Smooth muscle cell (in vitro differentiated cells): Measurements from ENCODE around the gene PABPN1L. TPM values are rescaled to one million over a fixed set of nuclear protein-coding genes. Genes with fewer than 3 reads are reported as not detected.

Experiments used
- DNase-seq: peaks from one replicate; lab custom pipeline; 2025; ENCODE audit not compliant: unreplicated experiment; lab: John Stamatoyannopoulos, UW
- H2AFZ ChIP-seq: fragments of 200-600 bp; sonication (generic); 2 replicates; pipeline ENCODE4 v1.6.0; 2016; ENCODE audit warnings: antibody characterized with exemption, low read depth, mild to moderate bottlenecking
- H3F3A ChIP-seq: fragments of 200-600 bp; sonication (generic); 2 replicates; pipeline ENCODE4 v1.6.0; 2017; ENCODE audit warnings: antibody characterized with exemption, low read depth
- H3K27ac ChIP-seq: fragments of 200-600 bp; sonication (generic); 2 replicates; pipeline ENCODE4 v1.5.1; 2016; ENCODE audit warnings: low read depth, mild to moderate bottlenecking
- H3K27me3 ChIP-seq: fragments of 200-600 bp; sonication (generic); 2 replicates; pipeline ENCODE4 v1.6.1; 2016; ENCODE audit warnings: low read depth, mild to moderate bottlenecking
- H3K36me3 ChIP-seq: fragments of 200-600 bp; sonication (generic); 2 replicates; pipeline ENCODE4 v1.5.1; 2016; ENCODE audit warnings: low read depth
- H3K4me1 ChIP-seq: fragments of 200-600 bp; sonication (generic); 2 replicates; pipeline ENCODE4 v1.5.1; 2016; ENCODE audit warnings: low read depth
- H3K4me2 ChIP-seq: fragments of 200-600 bp; sonication (generic); 2 replicates; pipeline ENCODE4 v1.6.0; 2016; ENCODE audit warnings: mild to moderate bottlenecking
- H3K4me3 ChIP-seq: fragments of 200-600 bp; sonication (generic); 2 replicates; pipeline ENCODE4 v1.5.1; 2016; ENCODE audit warnings: mild to moderate bottlenecking
- H3K79me2 ChIP-seq: fragments of 200-600 bp; sonication (generic); 2 replicates; pipeline ENCODE4 v1.6.0; 2016; ENCODE audit warnings: low read depth, mild to moderate bottlenecking
- H3K9ac ChIP-seq: fragments of 200-600 bp; sonication (generic); 2 replicates; pipeline ENCODE4 v1.6.0; 2016; ENCODE audit warnings: low read depth
- H3K9me3 ChIP-seq: fragments of 200-600 bp; sonication (generic); replicated peaks from 2 replicates; pipeline ENCODE4 v1.5.1; 2016; ENCODE audit warnings: low read depth
- H4K20me1 ChIP-seq: fragments of 200-600 bp; sonication (generic); 2 replicates; pipeline ENCODE4 v1.6.0; 2016; ENCODE audit warnings: low read depth
- WGBS: methylation state at CpG from one replicate; pipeline ENCODE4 v1.1.7; 2016; ENCODE audit warnings: low lambda C conversion rate; 5-methylcytosine and 5-hydroxymethylcytosine counted together
- polyA plus RNA-seq: library from polyadenylated mRNA; unstranded; fragments of >200 nt; fragmentation: Nextera tagmentation; extraction: Ambion mirVana; gene quantifications from 2 replicates; pipeline ENCODE4 v1.2.1, GENCODE V29; 2016
- total RNA-seq: library from RNA; depleted of rRNA; stranded (reverse); fragments of >200 nt; gene quantifications from 2 replicates; pipeline ENCODE4 v1.2.3, GENCODE V29; 2014
- TF ChIP-seq, protein P1 (sequence below): fragments of 200-600 bp; sonication (generic); IDR thresholded peaks from 2 replicates; pipeline ENCODE4 v1.5.1; 2017; ENCODE audit warnings: borderline replicate concordance, mild to moderate bottlenecking, antibody characterized with exemption; ENCODE audit not compliant: insufficient read depth, poor library complexity, severe bottlenecking

Gene PABPN1L
- total and polyA plus RNA-seq, 2 experiments from 2014 or later, result not detected

DNA sequence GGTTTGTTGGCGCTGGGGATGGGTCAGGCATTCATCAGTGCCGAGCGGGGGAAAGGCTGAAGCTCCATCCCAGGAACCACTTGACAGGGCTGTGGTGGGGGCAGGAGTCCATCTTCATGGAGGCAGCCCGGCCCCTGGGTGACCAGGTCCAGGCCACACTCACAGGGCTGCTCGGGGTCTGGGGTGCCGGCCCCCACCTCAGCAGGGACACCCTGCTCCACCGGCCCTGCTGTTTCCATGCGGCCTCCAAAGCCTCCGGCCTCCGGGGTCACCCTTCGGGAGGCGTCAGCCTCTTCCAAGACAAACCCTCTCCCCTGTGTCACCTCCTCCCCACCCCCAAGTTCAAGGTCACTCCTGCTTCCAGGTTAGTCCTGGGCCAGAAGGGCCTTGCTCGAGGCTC is 31.8 kb downstream of the PABPN1L start:
- H3K4me2 ChIP-seq, result no peak overlapping the region
- no peaks in the 10 kb centered on the region for H3K4me1 ChIP-seq
- H3K79me2 ChIP-seq, result no peaks in the 10 kb centered on the region
- no peaks in the 10 kb centered on the region for H3F3A ChIP-seq
- TF ChIP-seq, protein P1, sequence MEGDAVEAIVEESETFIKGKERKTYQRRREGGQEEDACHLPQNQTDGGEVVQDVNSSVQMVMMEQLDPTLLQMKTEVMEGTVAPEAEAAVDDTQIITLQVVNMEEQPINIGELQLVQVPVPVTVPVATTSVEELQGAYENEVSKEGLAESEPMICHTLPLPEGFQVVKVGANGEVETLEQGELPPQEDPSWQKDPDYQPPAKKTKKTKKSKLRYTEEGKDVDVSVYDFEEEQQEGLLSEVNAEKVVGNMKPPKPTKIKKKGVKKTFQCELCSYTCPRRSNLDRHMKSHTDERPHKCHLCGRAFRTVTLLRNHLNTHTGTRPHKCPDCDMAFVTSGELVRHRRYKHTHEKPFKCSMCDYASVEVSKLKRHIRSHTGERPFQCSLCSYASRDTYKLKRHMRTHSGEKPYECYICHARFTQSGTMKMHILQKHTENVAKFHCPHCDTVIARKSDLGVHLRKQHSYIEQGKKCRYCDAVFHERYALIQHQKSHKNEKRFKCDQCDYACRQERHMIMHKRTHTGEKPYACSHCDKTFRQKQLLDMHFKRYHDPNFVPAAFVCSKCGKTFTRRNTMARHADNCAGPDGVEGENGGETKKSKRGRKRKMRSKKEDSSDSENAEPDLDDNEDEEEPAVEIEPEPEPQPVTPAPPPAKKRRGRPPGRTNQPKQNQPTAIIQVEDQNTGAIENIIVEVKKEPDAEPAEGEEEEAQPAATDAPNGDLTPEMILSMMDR, result no peak
- no peaks in the 10 kb centered on the region for H3K9me3 ChIP-seq
- no peak for DNase-seq
- no peaks in the 10 kb centered on the region for H3K36me3 ChIP-seq
- no peak overlapping the region for H3K4me3 ChIP-seq
- H3K9ac ChIP-seq, result no peak overlapping the region
- no peak overlapping the region for H3K27ac ChIP-seq
- H3K27me3 ChIP-seq, result no peaks in the 10 kb centered on the region
- H4K20me1 ChIP-seq, result no peaks in the 10 kb centered on the region
- 99% methylated on average over 12 of the region's 13 CpGs for WGBS
- H2AFZ ChIP-seq, result no peak overlapping the region

DNA sequence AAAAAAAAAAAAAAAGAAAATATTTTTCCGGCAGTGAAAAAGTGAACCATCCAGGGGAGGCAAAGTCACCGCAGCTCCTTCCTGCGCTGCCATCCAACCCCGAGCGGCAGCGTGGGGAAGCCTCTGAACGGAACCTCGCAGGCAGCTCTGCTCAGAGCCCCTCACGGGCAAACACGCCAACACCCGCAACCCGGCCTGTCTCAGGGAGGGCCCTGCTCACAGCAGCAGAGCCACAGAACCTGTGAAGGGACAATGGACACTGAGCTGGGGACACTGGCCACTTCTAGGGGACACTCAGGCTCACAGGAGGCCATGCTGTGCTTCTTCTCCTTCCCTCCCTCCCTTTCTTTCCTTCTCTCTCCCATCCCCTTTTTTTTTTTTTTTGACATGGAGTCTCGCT is 33.4 kb downstream of the PABPN1L start:
- Histone ChIP-seq H4K20me1 (no peaks in the 10 kb centered on the region), H3K27me3 (no peaks in the 10 kb centered on the region), H3K27ac (no peak overlapping the region), H3K9ac (no peak overlapping the region), H2AFZ (no peak overlapping the region), H3K36me3 (no peaks in the 10 kb centered on the region), H3K9me3 (no peaks in the 10 kb centered on the region), H3F3A (no peaks in the 10 kb centered on the region), H3K4me3 (no peak overlapping the region), H3K79me2 (no peaks in the 10 kb centered on the region), H3K4me1 (no peaks in the 10 kb centered on the region), H3K4me2 (no peak overlapping the region)
- TF ChIP-seq, protein P1, result no peak
- 98% methylated on average over 12 of the region's 13 CpGs for WGBS
- DNase-seq, result no peak

DNA sequence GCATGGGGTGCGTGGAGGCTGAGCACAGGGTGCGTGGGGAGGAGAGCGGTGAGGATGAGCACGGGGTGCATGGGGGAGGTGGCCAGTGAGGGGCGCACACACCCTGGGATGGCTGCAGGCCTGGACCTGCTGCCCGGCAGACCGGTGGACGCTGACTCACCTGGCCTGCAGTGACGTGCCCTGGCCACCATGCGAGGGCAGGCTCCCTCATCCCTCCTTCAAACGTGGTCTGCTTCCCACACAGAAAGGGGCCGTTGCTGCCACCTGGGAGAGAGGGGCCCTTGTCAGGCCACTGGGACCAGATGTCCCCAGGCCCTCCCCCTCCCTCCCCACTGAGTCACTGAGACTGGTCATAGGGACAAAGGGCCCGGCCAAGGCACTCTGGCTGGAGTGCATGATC is 34.6 kb downstream of the PABPN1L start:
- H2AFZ ChIP-seq, result no peak overlapping the region
- no peaks in the 10 kb centered on the region for H3K27me3 ChIP-seq
- 63% methylated on average over 5 of the region's 13 CpGs for WGBS
- H3K4me2 ChIP-seq, result no peak overlapping the region
- H3K9ac ChIP-seq, result no peak overlapping the region
- no peak overlapping the region for H3K27ac ChIP-seq
- no peaks in the 10 kb centered on the region for H3F3A ChIP-seq
- no peaks in the 10 kb centered on the region for H4K20me1 ChIP-seq
- no peaks in the 10 kb centered on the region for H3K79me2 ChIP-seq
- TF ChIP-seq, protein P1, result no peak
- H3K4me1 ChIP-seq, result no peaks in the 10 kb centered on the region
- no peaks in the 10 kb centered on the region for H3K36me3 ChIP-seq
- no peak for DNase-seq
- H3K9me3 ChIP-seq, result no peaks in the 10 kb centered on the region
- H3K4me3 ChIP-seq, result no peak overlapping the region

DNA sequence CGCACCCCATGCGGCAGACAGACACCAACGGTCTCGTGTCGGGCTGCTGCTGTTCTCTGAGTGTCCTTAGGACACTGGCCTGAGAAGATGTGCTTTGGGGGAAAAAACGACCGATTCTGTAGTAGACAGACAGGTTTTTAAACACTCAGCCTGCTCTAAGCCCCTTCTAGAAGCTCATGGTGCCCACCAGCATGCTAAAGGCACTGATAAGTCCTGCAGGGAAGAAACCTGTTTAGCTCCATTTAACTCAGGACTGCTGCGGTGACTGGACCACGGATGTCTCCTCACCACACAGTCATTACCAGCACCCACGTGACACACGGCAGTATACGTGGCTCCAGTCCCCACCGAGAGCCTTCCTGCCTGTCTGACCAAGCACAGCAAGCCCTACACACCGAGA is 35.7 kb downstream of the PABPN1L start:
- 96% methylated on average over 14 of the region's 14 CpGs for WGBS

More for the DNA sequence above, 35.7 kb downstream of the PABPN1L start:
- no peaks in the 10 kb centered on the region for H3K36me3 ChIP-seq
- TF ChIP-seq, protein P1, result no peak
- no peaks in the 10 kb centered on the region for H3K9me3 ChIP-seq
- H3K9ac ChIP-seq, result no peak overlapping the region
- no peaks in the 10 kb centered on the region for H4K20me1 ChIP-seq
- H3K79me2 ChIP-seq, result no peaks in the 10 kb centered on the region
- H3K27ac ChIP-seq, result no peak overlapping the region
- no peaks in the 10 kb centered on the region for H3K4me1 ChIP-seq
- no peak overlapping the region for H2AFZ ChIP-seq
- H3K27me3 ChIP-seq, result no peaks in the 10 kb centered on the region
- H3K4me2 ChIP-seq, result no peak overlapping the region
- no peak for DNase-seq
- H3K4me3 ChIP-seq, result no peak overlapping the region
- H3F3A ChIP-seq, result no peaks in the 10 kb centered on the region
